ENCODE results near the gene DUOXA1. TPM values are rescaled to one million over a fixed set of nuclear protein-coding genes. Genes with fewer than 3 reads are reported as not detected.

Gene DUOXA1
- total RNA-seq, 1 donor from 2014 or later, result not detected

GRCh38 chr15:45168751-45169551 is 39.3 kb upstream of the DUOXA1 start:
- TF ChIP-seq CTCF (IDR thresholded peaks at IDR 0.05), result no peak
- TF ChIP-seq EZH2phosphoT487 (IDR thresholded peaks at IDR 0.05), result no peak
- TF ChIP-seq EZH2 (IDR thresholded peaks at IDR 0.05), result no peak
- no peaks in the 10 kb centered on the region for H3K9me3 Mint-ChIP-seq
- H3K4me1 Mint-ChIP-seq, result peaks cover 9% of the 10 kb centered on the region
- Histone ChIP-seq H3K27me3 (no peaks in the 10 kb centered on the region), H4K20me1 (ENCODE audit: low read depth) (peaks cover 55% of the 10 kb centered on the region), H3K9ac (no peak overlapping the region), H3K4me1 (peaks cover 14% of the 10 kb centered on the region), H3K4me2 (no peak overlapping the region), H3K36me3 (no peaks in the 10 kb centered on the region), H3K9me3 (ENCODE audit: low read depth) (no peaks in the 10 kb centered on the region), H3K79me2 (ENCODE audit: low read depth) (no peaks in the 10 kb centered on the region), H3F3A (ENCODE audit: low read depth) (peaks cover 29% of the 10 kb centered on the region), H2AFZ (replicated peaks) (no peak overlapping the region), H3K4me3 (no peak overlapping the region), H3K27ac (no peak overlapping the region)
- DNase-seq (ENCODE audit: low spot score), result no peak
- H3K4me3 Mint-ChIP-seq, result peak overlapping the region; percentile 36
- H3K27me3 Mint-ChIP-seq (ENCODE audit: insufficient read depth, low read depth), result peaks cover 4% of the 10 kb centered on the region
- no peak overlapping the region for H3K27ac Mint-ChIP-seq
- peaks cover 14% of the 10 kb centered on the region for H3K36me3 Mint-ChIP-seq

- Mint-ChIP-seq H3K4me3 (no peak overlapping the region), H3K27me3 (ENCODE audit: insufficient read depth, low read depth) (peaks cover 6% of the 10 kb centered on the region), H3K9me3 (no peaks in the 10 kb centered on the region), H3K36me3 (peaks cover 14% of the 10 kb centered on the region), H3K4me1 (peaks cover 10% of the 10 kb centered on the region), H3K27ac (no peak overlapping the region)
- TF ChIP-seq CTCF (IDR thresholded peaks at IDR 0.05) (no peak), EZH2phosphoT487 (IDR thresholded peaks at IDR 0.05) (no peak), EZH2 (IDR thresholded peaks at IDR 0.05) (no peak)
- no peaks in the 10 kb centered on the region for H3K27me3 ChIP-seq
- H3F3A ChIP-seq (ENCODE audit: low read depth), result peaks cover 29% of the 10 kb centered on the region
- H3K4me3 ChIP-seq, result no peak overlapping the region
- H3K79me2 ChIP-seq (ENCODE audit: low read depth), result no peaks in the 10 kb centered on the region
- no peaks in the 10 kb centered on the region for H3K9me3 ChIP-seq (ENCODE audit: low read depth)
- no peak overlapping the region for H2AFZ ChIP-seq (replicated peaks)
- DNase-seq (ENCODE audit: low spot score), result no peak
- peaks cover 14% of the 10 kb centered on the region for H3K4me1 ChIP-seq
- peaks cover 49% of the 10 kb centered on the region for H4K20me1 ChIP-seq (ENCODE audit: low read depth)
- H3K27ac ChIP-seq, result peak overlapping the region; percentile 94
- no peaks in the 10 kb centered on the region for H3K36me3 ChIP-seq
- no peak overlapping the region for H3K9ac ChIP-seq
- no peak overlapping the region for H3K4me2 ChIP-seq
Observed at GRCh38 chr15:45168286-45168685, 38.6 kb upstream of the DUOXA1 start.

GRCh38 chr15:45167631-45168205 is 38.0 kb upstream of the DUOXA1 start:
- Mint-ChIP-seq H3K36me3 (peaks cover 10% of the 10 kb centered on the region), H3K9me3 (no peaks in the 10 kb centered on the region), H3K4me3 (peak overlapping the region; percentile 66), H3K27me3 (ENCODE audit: insufficient read depth, low read depth) (peaks cover 6% of the 10 kb centered on the region), H3K27ac (no peak overlapping the region), H3K4me1 (peaks cover 11% of the 10 kb centered on the region)
- H4K20me1 ChIP-seq (ENCODE audit: low read depth), result peaks cover 44% of the 10 kb centered on the region
- peaks cover 14% of the 10 kb centered on the region for H3K4me1 ChIP-seq
- H3K79me2 ChIP-seq (ENCODE audit: low read depth), result no peaks in the 10 kb centered on the region
- no peak for DNase-seq (ENCODE audit: low spot score)
- H3K36me3 ChIP-seq, result no peaks in the 10 kb centered on the region
- H3K4me3 ChIP-seq, result no peak overlapping the region
- H3K9ac ChIP-seq, result no peak overlapping the region
- no peaks in the 10 kb centered on the region for H3K27me3 ChIP-seq
- TF ChIP-seq EZH2 (IDR thresholded peaks at IDR 0.05) (no peak), EZH2phosphoT487 (IDR thresholded peaks at IDR 0.05) (no peak), CTCF (IDR thresholded peaks at IDR 0.05) (no peak)
- H3K9me3 ChIP-seq (ENCODE audit: low read depth), result no peaks in the 10 kb centered on the region
- H3K27ac ChIP-seq, result peak overlapping the region; percentile 94
- peaks cover 29% of the 10 kb centered on the region for H3F3A ChIP-seq (ENCODE audit: low read depth)
- peak overlapping the region; percentile 83 for H3K4me2 ChIP-seq
- no peak overlapping the region for H2AFZ ChIP-seq (replicated peaks)
